ENCODE results near the gene BHMT. TPM values are rescaled to one million over a fixed set of nuclear protein-coding genes. Genes with fewer than 3 reads are reported as not detected.

BHMT gene
- total and polyA plus RNA-seq, 2 of the 4 experiments (the other 2 are of a cell fraction), result not detected

Small RNA genes lying within 50 kb of the gene (microRNA-seq; reads per million reads assigned to microRNA genes)
- not detected for gene RNY3P1 (ENCODE audit: insufficient read depth, insufficient read length)

Small RNA genes lying within 50 kb of the gene (small RNA-seq; reads per million reads assigned to genes)
- gene RNY3P1, result 0 to 1.4 (median 0) reads per million in 5 experiments

Other genes starting within 250 kb of the BHMT start
- gene ARSB, start 126.5 kb upstream of the BHMT start, total RNA-seq (2012; rRNA removed), result 14.7 and 16.0 TPM in 2 replicates
- gene ARSB, start 126.5 kb upstream of the BHMT start, polyA plus RNA-seq (2012; rRNA removed), result 16.3 TPM in 2 replicates
- under 0.01 and 0.18 TPM in 2 replicates for gene DMGDH, start 42.1 kb upstream of the BHMT start, total RNA-seq (2012; rRNA removed)
- 0.14 TPM in 1 of 2 replicates, not detected in the other for gene DMGDH, start 42.1 kb upstream of the BHMT start, polyA plus RNA-seq (2012; rRNA removed)
- 0.36 and 0.56 TPM in 2 replicates for gene BHMT2, start 42.0 kb upstream of the BHMT start, total RNA-seq (2012; rRNA removed)
- 0.16 and 0.60 TPM in 2 replicates for gene BHMT2, start 42.0 kb upstream of the BHMT start, polyA plus RNA-seq (2012; rRNA removed)
- gene JMY, start 124.3 kb downstream of the BHMT start, total RNA-seq (2012; rRNA removed), result 3.2 and 5.6 TPM in 2 replicates
- gene JMY, start 124.3 kb downstream of the BHMT start, polyA plus RNA-seq (2012; rRNA removed), result 1.2 and 1.7 TPM in 2 replicates

Data from IMR-90 (cell line).